ENCODE measurements around the gene CNBD2.

GRCh38 chr20:35991142-35991771 lies 22.9 kb downstream of the CNBD2 start:
- TF ChIP-seq EZH2 (IDR thresholded peaks at IDR 0.05; ENCODE audit: insufficient read depth, poor library complexity, severe bottlenecking) = no peak
- no peak for TF ChIP-seq EZH2phosphoT487 (IDR thresholded peaks at IDR 0.05; ENCODE audit: insufficient read depth, low read depth)

Data from GM23248 (cell line).